K562 (cell line): ENCODE measurements around the gene INSR. TPM values are rescaled to one million over a fixed set of nuclear protein-coding genes. Genes with fewer than 3 reads are reported as not detected.
A peak's percentile ranks its signal among the peaks of the same experiment; 100 is the strongest.

ENCODE experiments used
- ATAC-seq: fragments of 200-7000 bp; cut with Tn5 transposase; 3 replicates; pipeline ENCODE4 v1.9.1; 2020; ENCODE audit warnings: moderate library complexity
- BruUV-seq: library from RNA; stranded (reverse); fragments of 400-500 nt; replicated peaks from 2 replicates; lab custom pipeline; 2021; lab: Mats Ljungman, UMichigan
- CTCF ChIA-PET: fragments of 300-600 bp; formaldehyde crosslinking; extraction: SDS; loops from one replicate; lab custom pipeline; 2021; ENCODE audit warnings: low intra/inter-chr PET ratio; lab: Yijun Ruan, JAX
- POLR2A ChIA-PET: fragments of 300-600, 350-650 bp; sonication (Branson Sonifier 250); formaldehyde crosslinking; extraction: SDS; loops from one replicate; lab custom pipeline; 2021; ENCODE audit warnings: antibody characterized with exemption, inconsistent platforms; lab: Yijun Ruan, JAX
- DNase-seq, 4 experiments: peaks; one replicate each; pipeline versions ENCODE4 v3.0.0 to v3.0.0-alpha.2; 2011 to 2018; ENCODE audit warnings: low spot score in 3 of 4, mixed read lengths in 3 of 4; ENCODE audit errors: extremely low read depth in 1 of 4
- FAIRE-seq: peaks from 2 replicates; lab custom pipeline; 2011; peaks lifted over from hg19 to GRCh38; lab: Jason Lieb, UNC
- H2AFZ ChIP-seq: 2 replicates; pipeline ENCODE4 v1.6.0; 2011; ENCODE audit warnings: low read depth, low read length, control low read depth, inconsistent platforms
- H3K27ac ChIP-seq: fragments of 200-600 bp; 3 replicates; pipeline ENCODE4 v1.8.0; 2011; ENCODE audit warnings: low read depth, mild to moderate bottlenecking, control low read depth, inconsistent platforms, low read length, moderate library complexity, mixed read lengths; ENCODE audit errors: extremely low read depth
- H3K27me3 ChIP-seq, 2 experiments: fragments of 300-600 bp in 1 of 2; 2 replicates in 1 of 2; 3 replicates in 1 of 2; pipeline versions ENCODE4 v1.6.0 to v1.8.0; 2011; ENCODE audit warnings: inconsistent platforms in 2 of 2, low read length in 2 of 2, mild to moderate bottlenecking in 1 of 2, mixed read lengths in 1 of 2, moderate library complexity in 1 of 2; ENCODE audit not compliant: control insufficient read depth in 2 of 2, insufficient read depth in 2 of 2
- H3K36me3 ChIP-seq: fragments of 300-600 bp; 3 replicates; pipeline ENCODE4 v1.8.0; 2011; ENCODE audit warnings: mild to moderate bottlenecking, low read length, inconsistent platforms; ENCODE audit not compliant: control insufficient read depth, insufficient read depth
- H3K4me1 ChIP-seq, 2 experiments: fragments of 200-600 bp in 1 of 2; replicated peaks in 1 of 2; 2 replicates in 1 of 2; 3 replicates in 1 of 2; pipeline versions ENCODE4 v1.5.1 to v1.8.0; 2011; ENCODE audit warnings: inconsistent platforms in 2 of 2, low read length in 2 of 2, mild to moderate bottlenecking in 1 of 2, mixed read lengths in 1 of 2, moderate library complexity in 1 of 2; ENCODE audit not compliant: control insufficient read depth in 2 of 2, insufficient read depth in 2 of 2
- H3K4me2 ChIP-seq: 2 replicates; pipeline ENCODE4 v1.6.1; 2011; ENCODE audit warnings: low read length, control low read depth, inconsistent platforms, mixed read lengths; ENCODE audit not compliant: insufficient read depth
- H3K4me3 ChIP-seq: fragments of 200-600 bp; sonication (generic), shearing (Covaris generic); 2 replicates; pipeline ENCODE4 v1.5.1; 2016; ENCODE audit warnings: control low read depth, inconsistent platforms
- H3K79me2 ChIP-seq: fragments of 200-600 bp; 3 replicates; pipeline ENCODE4 v1.8.0; 2011; ENCODE audit warnings: low read length, inconsistent platforms; ENCODE audit not compliant: control insufficient read depth, insufficient read depth
- H3K9ac ChIP-seq, 2 experiments: 2 replicates each; pipeline versions ENCODE4 v1.6.0 to v1.6.1; 2011; ENCODE audit warnings: low read depth in 2 of 2, low read length in 2 of 2, control low read depth in 1 of 2, inconsistent platforms in 1 of 2, mild to moderate bottlenecking in 1 of 2, mixed read lengths in 1 of 2; ENCODE audit not compliant: insufficient read depth in 1 of 2
- H3K9me1 ChIP-seq: one replicate; pipeline ENCODE4 v1.6.0; 2011; ENCODE audit warnings: inconsistent platforms, mild to moderate bottlenecking, low read length, moderate library complexity; ENCODE audit not compliant: control insufficient read depth, insufficient read depth
- H3K9me3 ChIP-seq: replicated peaks from 2 replicates; pipeline ENCODE4 v1.5.1; 2011; ENCODE audit warnings: low read depth, low read length, inconsistent platforms; ENCODE audit not compliant: control insufficient read depth, insufficient read depth
- H4K20me1 ChIP-seq: replicated peaks from 2 replicates; pipeline ENCODE4 v1.6.1; 2011; ENCODE audit warnings: low read length, inconsistent platforms, mixed read lengths; ENCODE audit not compliant: control insufficient read depth, insufficient read depth
- LEF1 ChIP-seq: fragments of 450-650 bp; IDR thresholded peaks from 2 replicates; pipeline ENCODE4 v1.6.1; 2016; ENCODE audit warnings: mild to moderate bottlenecking
- MEIS2 ChIP-seq: fragments of 450-650 bp; IDR thresholded peaks from 2 replicates; pipeline ENCODE4 v1.6.1; 2014; ENCODE audit warnings: mild to moderate bottlenecking; ENCODE audit not compliant: partially characterized antibody
- MTA1 ChIP-seq: fragments of 450-650 bp; IDR thresholded peaks from 2 replicates; pipeline ENCODE4 v1.6.1; 2017; ENCODE audit warnings: borderline replicate concordance
- ZKSCAN1 ChIP-seq: fragments of 150-350 bp; IDR thresholded peaks from 2 replicates; pipeline ENCODE4 v1.6.1; 2016; ENCODE audit warnings: low read depth, low read length
- ZKSCAN8 ChIP-seq: fragments of 200-800 bp; sonication (Bioruptor generic); IDR thresholded peaks from 2 replicates; pipeline ENCODE4 v1.6.1; 2016; ENCODE audit warnings: missing genetic modification characterization, missing compliant biosample characterization
- WGBS: fragments of 100-300 bp; shearing (Covaris generic); methylation state at CpG from one replicate; pipeline ENCODE4 v1.1.6; 2016; ENCODE audit warnings: low coverage, mixed read lengths; ENCODE audit not compliant: insufficient coverage; ENCODE audit errors: missing lambda C conversion rate; 5-methylcytosine and 5-hydroxymethylcytosine counted together
- in situ Hi-C: fragments of 300-500 bp; cut with MboI; formaldehyde crosslinking; loops from 4 replicates; pipeline ENCODE4 v1.15.0; 2018; ENCODE audit warnings: inconsistent platforms, mixed read lengths
- intact Hi-C: fragments of 100-400 bp; cut with micrococcal nuclease; formaldehyde crosslinking; loops from 2 replicates; pipeline ENCODE4 v1.14.2; 2022
- polyA plus RNA-seq, 8 experiments: library from polyadenylated mRNA; depleted of rRNA in 4 of 8; stranded (reverse) in 5 of 8; unstranded in 3 of 8; fragments of >200 nt; fragmentation: Nextera tagmentation in 2 of 8; fragmentation: Illumina TruSeq in 1 of 8; extraction: Ambion mirVana in 2 of 8; extraction: Trizol in 1 of 8; gene quantifications; 2 replicates each; pipeline versions ENCODE4 v1.2.1 to v1.2.3, GENCODE V29; 2011 to 2014; ENCODE audit warnings: inconsistent platforms in 1 of 8, missing spikeins in 1 of 8
- total RNA-seq, 7 experiments: library from RNA; depleted of rRNA in 6 of 7; stranded (reverse); fragments of >200 nt in 6 of 7; fragmentation: Illumina TruSeq in 2 of 7; extraction: Trizol in 2 of 7; gene quantifications; 2 replicates each; pipeline versions ENCODE4 v1.2.1 to v1.2.3, GENCODE V29; 2011 to 2021; ENCODE audit warnings: low replicate concordance in 1 of 7

Gene INSR
- total and polyA plus RNA-seq, 9 of the 15 experiments (the other 6 are each of a cell fraction or from before 2014, with no cell fraction given) = 0.04 to 0.88 (median 0.41) TPM

DNA sequence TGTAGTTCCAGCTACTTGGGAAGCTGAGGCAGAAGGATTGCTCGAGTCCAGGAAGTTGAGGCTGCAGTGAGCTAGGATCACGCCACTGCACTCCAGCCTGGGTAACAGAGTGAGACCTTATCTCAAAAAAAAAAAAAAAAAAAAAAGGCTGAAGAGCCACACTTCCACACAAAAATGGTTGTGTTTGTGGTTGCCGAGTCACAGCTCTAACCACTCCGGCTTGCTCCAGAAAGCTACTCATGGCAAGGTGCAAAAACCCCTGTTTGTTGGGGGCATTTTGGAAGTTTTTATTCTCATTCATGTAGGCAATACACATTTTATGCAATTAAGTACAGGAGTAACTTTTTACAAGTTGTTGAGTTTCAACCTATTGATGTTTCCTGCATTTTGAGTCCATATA is 93.5 kb downstream of the INSR start:
- WGBS = 3% methylated on average over 4 of the region's 4 CpGs
- Histone ChIP-seq H2AFZ (no peak overlapping the region), H3K4me3 (no peak overlapping the region), H3K27me3 (peaks cover 7 to 23% of the 10 kb centered on the region in 2 experiments; a peak in 4 of 5 replicates), H3K27ac (no peak overlapping the region), H3K9me1 (peaks cover 4% of the 10 kb centered on the region), H3K4me1 (peaks cover 2 to 19% of the 10 kb centered on the region in 2 experiments; a peak in 4 of 5 replicates), H3K4me2 (no peak overlapping the region), H3K36me3 (no peaks in the 10 kb centered on the region), H3K9me3 (no peaks in the 10 kb centered on the region), H4K20me1 (0 out of 2 replicates have a peak, but pooled peaks cover 4% of the 10 kb centered on the region), H3K9ac (no peak overlapping the region), H3K79me2 (no peaks in the 10 kb centered on the region)
- no TSS peak for BruUV-seq
- intact Hi-C loops (no loop called here), in situ Hi-C loops (no loop called here)
- ChIA-PET POLR2A (interaction anchor here (0.6 kb wide), 1 partner anchor 17 kb away, joined by 3 read pairs; no protein-coding TSS in a partner anchor), CTCF (no interaction called here)
- FAIRE-seq = no peak
- no peak for ATAC-seq
- TF ChIP-seq MTA1 = no peak
- no peak for DNase-seq

DNA sequence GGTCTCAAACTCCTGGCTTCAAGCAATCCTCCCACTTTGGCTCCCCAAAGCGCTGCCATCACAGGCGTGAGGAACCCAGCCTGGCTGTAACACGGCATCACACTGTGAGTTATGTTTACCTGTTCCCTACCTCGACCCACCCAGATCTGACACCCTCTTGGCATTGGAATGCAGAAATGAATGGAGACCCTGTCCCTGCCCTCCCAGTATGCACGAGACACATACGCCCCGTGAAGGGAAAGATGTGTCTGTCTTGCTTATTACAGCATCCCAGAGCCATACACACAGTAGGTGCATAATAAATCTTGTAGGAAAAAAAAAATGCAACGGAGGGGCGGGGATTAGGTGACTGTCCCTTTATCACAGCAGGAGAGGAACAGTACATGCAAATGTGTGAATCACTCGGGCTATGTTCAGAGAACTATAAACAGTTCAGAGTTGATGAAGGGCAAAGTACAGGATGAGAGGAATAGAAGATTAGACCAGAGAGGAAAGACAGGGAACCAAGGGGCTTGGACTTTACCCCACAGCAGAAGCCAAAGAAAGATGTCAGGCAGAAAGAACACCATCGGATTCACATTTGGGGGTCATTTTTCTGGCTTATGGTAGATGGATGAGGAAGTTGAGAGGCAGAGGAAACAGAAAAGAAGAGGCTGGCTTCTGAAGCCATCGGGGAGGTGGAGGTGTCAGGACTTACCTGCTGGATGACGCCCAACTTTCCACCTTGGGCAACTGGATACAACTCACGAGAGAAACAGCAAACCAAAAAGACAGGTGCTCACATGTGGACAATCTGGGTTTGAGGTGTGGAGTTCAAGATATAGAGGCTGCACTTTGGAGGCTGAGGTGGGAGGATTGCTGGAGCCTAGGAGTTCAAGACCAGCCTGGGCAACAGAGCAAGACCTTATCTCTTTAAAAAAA is 94.3 kb downstream of the INSR start:
- Histone ChIP-seq H3K4me2 (no peak overlapping the region), H3K27me3 (peaks cover 6 to 16% of the 10 kb centered on the region in 2 experiments; a peak in 4 of 5 replicates), H3K27ac (no peak overlapping the region), H3K9me1 (peaks cover 4% of the 10 kb centered on the region), H4K20me1 (0 out of 2 replicates have a peak, but pooled peaks cover 4% of the 10 kb centered on the region), H3K4me3 (no peak overlapping the region), H3K4me1 (peaks cover 2 to 19% of the 10 kb centered on the region in 2 experiments; a peak in 4 of 5 replicates), H3K9me3 (no peaks in the 10 kb centered on the region), H2AFZ (no peak overlapping the region), H3K79me2 (no peaks in the 10 kb centered on the region), H3K36me3 (no peaks in the 10 kb centered on the region), H3K9ac (no peak overlapping the region)
- CTCF ChIA-PET = no interaction called here
- no TSS peak for BruUV-seq
- DNase-seq (no peak), FAIRE-seq (no peak), ATAC-seq (no peak)
- 1% methylated on average over 14 of the region's 14 CpGs for WGBS
- POLR2A ChIA-PET = no interaction called here
- intact Hi-C loops (loop anchor here (2.0 kb wide), 1 partner anchor 95 kb away; the partner anchor contains the start of gene INSR), in situ Hi-C loops (no loop called here)
- TF ChIP-seq ZKSCAN8 (0 out of 2 replicates have a peak, but pooled peaks have one; percentile 34), LEF1 (no peak), MEIS2 (no peak), ZKSCAN1 (0 out of 2 replicates have a peak, but pooled peaks have one; percentile 36)
